ENCODE data around the gene CBLB. TPM values are rescaled to one million over a fixed set of nuclear protein-coding genes. Genes with fewer than 3 reads are reported as not detected.
A peak's percentile ranks its signal among the peaks of the same experiment; 100 is the strongest.

Gene CBLB
- total and polyA plus RNA-seq, 2 donors (not counting 1 experiment from before 2014, with no cell fraction given), result 26.9 to 28.5 TPM

DNA sequence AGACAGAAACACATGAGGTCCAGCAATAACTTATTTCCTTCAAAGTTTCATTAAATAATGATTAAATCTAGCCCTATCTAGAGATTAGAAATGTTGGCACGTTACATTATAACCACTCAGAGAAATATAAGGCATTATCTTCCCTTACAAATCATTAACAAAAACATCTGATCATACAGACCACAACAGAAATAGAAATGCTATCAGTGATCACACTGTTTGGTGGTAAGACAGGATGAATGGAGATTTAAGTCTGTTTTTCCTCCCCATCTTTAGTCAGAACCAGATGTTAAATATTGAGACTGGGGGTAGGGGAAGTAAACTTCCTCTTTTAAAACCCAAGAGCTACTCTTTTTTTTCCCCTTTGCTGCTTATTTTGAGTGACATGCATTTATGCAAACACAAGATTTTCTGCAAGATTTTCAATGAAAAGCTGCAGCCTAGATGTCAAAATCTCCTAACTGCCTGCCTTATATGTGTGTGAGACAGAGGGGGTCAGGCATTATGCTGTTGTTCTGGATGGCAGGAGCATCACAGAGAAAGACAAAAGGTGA is 70.4 kb downstream of the CBLB start:
- H3K36me3 ChIP-seq (ENCODE audit: control insufficient read depth, insufficient read depth, low read length), result no peaks in the 10 kb centered on the region
- H3K9ac ChIP-seq (ENCODE audit: insufficient read depth, low read length), result no peak overlapping the region
- peaks cover 7% of the 10 kb centered on the region for H3K79me2 ChIP-seq (ENCODE audit: control insufficient read depth, insufficient read depth, low read length)

GRCh38 chr3:105793040-105793439 is 75.8 kb downstream of the CBLB start:
- H3K9ac ChIP-seq (ENCODE audit: insufficient read depth, low read length), result no peak overlapping the region
- H3K27me3 ChIP-seq (ENCODE audit: control insufficient read depth, insufficient read depth, low read length), result no peaks in the 10 kb centered on the region
- no peaks in the 10 kb centered on the region for H3K36me3 ChIP-seq (ENCODE audit: control insufficient read depth, insufficient read depth, low read length)
- TF ChIP-seq EZH2 (IDR thresholded peaks at IDR 0.05; ENCODE audit: low read length, missing control alignments), result no peak
- TF ChIP-seq, protein P1, sequence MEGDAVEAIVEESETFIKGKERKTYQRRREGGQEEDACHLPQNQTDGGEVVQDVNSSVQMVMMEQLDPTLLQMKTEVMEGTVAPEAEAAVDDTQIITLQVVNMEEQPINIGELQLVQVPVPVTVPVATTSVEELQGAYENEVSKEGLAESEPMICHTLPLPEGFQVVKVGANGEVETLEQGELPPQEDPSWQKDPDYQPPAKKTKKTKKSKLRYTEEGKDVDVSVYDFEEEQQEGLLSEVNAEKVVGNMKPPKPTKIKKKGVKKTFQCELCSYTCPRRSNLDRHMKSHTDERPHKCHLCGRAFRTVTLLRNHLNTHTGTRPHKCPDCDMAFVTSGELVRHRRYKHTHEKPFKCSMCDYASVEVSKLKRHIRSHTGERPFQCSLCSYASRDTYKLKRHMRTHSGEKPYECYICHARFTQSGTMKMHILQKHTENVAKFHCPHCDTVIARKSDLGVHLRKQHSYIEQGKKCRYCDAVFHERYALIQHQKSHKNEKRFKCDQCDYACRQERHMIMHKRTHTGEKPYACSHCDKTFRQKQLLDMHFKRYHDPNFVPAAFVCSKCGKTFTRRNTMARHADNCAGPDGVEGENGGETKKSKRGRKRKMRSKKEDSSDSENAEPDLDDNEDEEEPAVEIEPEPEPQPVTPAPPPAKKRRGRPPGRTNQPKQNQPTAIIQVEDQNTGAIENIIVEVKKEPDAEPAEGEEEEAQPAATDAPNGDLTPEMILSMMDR (conservative IDR thresholded peaks at IDR 0.05 in 1 of 2, IDR thresholded peaks at IDR 0.05 in 1 of 2; ENCODE audit: low read depth in 1 of 2, low read length in 2 of 2), result no peak
- no peak overlapping the region for H3K4me2 ChIP-seq (ENCODE audit: extremely low read depth, insufficient read depth, low read length)
- H2AFZ ChIP-seq (ENCODE audit: low read length), result no peak overlapping the region
- peaks cover 10% of the 10 kb centered on the region for H3K79me2 ChIP-seq (ENCODE audit: control insufficient read depth, insufficient read depth, low read length)
- H3K4me3 ChIP-seq (replicated peaks in 1 of 4; ENCODE audit: control extremely low read depth in 1 of 4, insufficient read depth in 1 of 4, low read depth in 3 of 4, low read length in 4 of 4), result peak overlapping the region in 1 of 4 experiments; percentile 5
- peak in 1 of 2 donors; percentile 51 for DNase-seq (ENCODE audit: low read depth in 2 of 2)
- no peaks in the 10 kb centered on the region for H3K9me3 ChIP-seq (ENCODE audit: control insufficient read depth, insufficient read depth, low read depth, low read length)
- peaks cover 17% of the 10 kb centered on the region for H3K4me1 ChIP-seq (ENCODE audit: control insufficient read depth, extremely low read depth, insufficient read depth, low read length)
- H3K27ac ChIP-seq (ENCODE audit: insufficient read depth, low read length), result peak overlapping the region; percentile 49
- H4K20me1 ChIP-seq (ENCODE audit: control insufficient read depth, extremely low read depth, insufficient read depth, low read length), result no peaks in the 10 kb centered on the region

More for the DNA sequence above, 70.4 kb downstream of the CBLB start:
- Histone ChIP-seq H3K9me3 (ENCODE audit: control insufficient read depth, insufficient read depth, low read depth, low read length) (no peaks in the 10 kb centered on the region), H3K4me1 (ENCODE audit: control insufficient read depth, extremely low read depth, insufficient read depth, low read length) (no peaks in the 10 kb centered on the region), H3K4me3 (replicated peaks in 1 of 4; ENCODE audit: control extremely low read depth in 1 of 4, insufficient read depth in 1 of 4, low read depth in 3 of 4, low read length in 4 of 4) (no peak overlapping the region), H3K27ac (ENCODE audit: insufficient read depth, low read length) (no peak overlapping the region), H2AFZ (ENCODE audit: low read length) (no peak overlapping the region), H3K27me3 (ENCODE audit: control insufficient read depth, insufficient read depth, low read length) (no peaks in the 10 kb centered on the region), H3K4me2 (ENCODE audit: extremely low read depth, insufficient read depth, low read length) (no peak overlapping the region), H4K20me1 (ENCODE audit: control insufficient read depth, extremely low read depth, insufficient read depth, low read length) (no peaks in the 10 kb centered on the region)
- DNase-seq (ENCODE audit: low read depth in 2 of 2), result peak in 1 of 2 donors; percentile 56
- no peak for TF ChIP-seq EZH2 (IDR thresholded peaks at IDR 0.05; ENCODE audit: low read length, missing control alignments)
- TF ChIP-seq, protein P1 (conservative IDR thresholded peaks at IDR 0.05 in 1 of 2, IDR thresholded peaks at IDR 0.05 in 1 of 2; ENCODE audit: low read depth in 1 of 2, low read length in 2 of 2), result no peak

GRCh38 chr3:105791919-105792786 is 76.7 kb downstream of the CBLB start:
- no peak overlapping the region for H3K9ac ChIP-seq (ENCODE audit: insufficient read depth, low read length)
- peaks cover 17% of the 10 kb centered on the region for H3K4me1 ChIP-seq (ENCODE audit: control insufficient read depth, extremely low read depth, insufficient read depth, low read length)
- H3K36me3 ChIP-seq (ENCODE audit: control insufficient read depth, insufficient read depth, low read length), result no peaks in the 10 kb centered on the region
- peak overlapping the region; percentile 38 for H3K4me2 ChIP-seq (ENCODE audit: extremely low read depth, insufficient read depth, low read length)
- H3K27ac ChIP-seq (ENCODE audit: insufficient read depth, low read length), result peak overlapping the region; percentile 49
- no peaks in the 10 kb centered on the region for H3K27me3 ChIP-seq (ENCODE audit: control insufficient read depth, insufficient read depth, low read length)
- H3K9me3 ChIP-seq (ENCODE audit: control insufficient read depth, insufficient read depth, low read depth, low read length), result no peaks in the 10 kb centered on the region
- no peaks in the 10 kb centered on the region for H4K20me1 ChIP-seq (ENCODE audit: control insufficient read depth, extremely low read depth, insufficient read depth, low read length)
- peaks cover 7% of the 10 kb centered on the region for H3K79me2 ChIP-seq (ENCODE audit: control insufficient read depth, insufficient read depth, low read length)
- TF ChIP-seq, protein P1 (conservative IDR thresholded peaks at IDR 0.05 in 1 of 2, IDR thresholded peaks at IDR 0.05 in 1 of 2; ENCODE audit: low read depth in 1 of 2, low read length in 2 of 2), result no peak
- TF ChIP-seq EZH2 (IDR thresholded peaks at IDR 0.05; ENCODE audit: low read length, missing control alignments), result no peak
- no peak overlapping the region for H2AFZ ChIP-seq (ENCODE audit: low read length)
- no peak overlapping the region for H3K4me3 ChIP-seq (replicated peaks in 1 of 4; ENCODE audit: control extremely low read depth in 1 of 4, insufficient read depth in 1 of 4, low read depth in 3 of 4, low read length in 4 of 4)
- DNase-seq (ENCODE audit: low read depth in 2 of 2), result peak; percentile 98 to 99
